ENCODE results near the gene VWA3B.

The VWA3B gene

DNA sequence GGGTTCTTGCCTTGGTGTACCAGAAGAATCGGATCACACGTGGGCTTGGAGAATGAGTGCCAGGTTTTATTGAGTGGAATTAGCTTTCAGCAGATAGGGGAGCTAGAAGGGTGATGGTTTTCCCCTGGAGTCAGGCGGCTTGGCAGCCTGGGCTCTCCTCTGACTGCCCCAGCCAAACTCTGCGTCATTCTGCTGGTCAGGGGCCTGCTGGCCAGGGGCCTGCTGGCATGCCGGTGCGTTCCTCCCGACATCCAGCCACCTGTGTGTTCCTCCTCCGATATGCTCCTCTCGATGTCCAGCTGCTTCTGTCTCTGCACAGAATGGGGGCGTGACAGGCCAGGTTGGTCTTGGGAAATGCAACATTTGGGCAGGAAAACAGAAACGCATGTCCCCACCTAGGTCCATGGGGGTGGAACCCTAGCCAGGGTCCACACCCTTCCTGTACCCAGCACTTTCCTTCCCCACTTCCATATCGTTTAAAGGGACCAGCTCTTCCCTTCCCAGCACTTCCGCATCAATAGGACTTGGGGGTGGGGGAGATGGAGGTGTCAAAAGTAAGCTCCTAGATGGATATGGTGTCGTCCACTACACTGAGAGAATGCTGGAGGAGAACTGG, 85.3 kb downstream of the VWA3B start:
- DNase-seq (ENCODE audit: low read depth) = no peak

GRCh38 chr2:98172951-98173350, 86.0 kb downstream of the VWA3B start:
- DNase-seq (ENCODE audit: low read depth) = no peak

DNA sequence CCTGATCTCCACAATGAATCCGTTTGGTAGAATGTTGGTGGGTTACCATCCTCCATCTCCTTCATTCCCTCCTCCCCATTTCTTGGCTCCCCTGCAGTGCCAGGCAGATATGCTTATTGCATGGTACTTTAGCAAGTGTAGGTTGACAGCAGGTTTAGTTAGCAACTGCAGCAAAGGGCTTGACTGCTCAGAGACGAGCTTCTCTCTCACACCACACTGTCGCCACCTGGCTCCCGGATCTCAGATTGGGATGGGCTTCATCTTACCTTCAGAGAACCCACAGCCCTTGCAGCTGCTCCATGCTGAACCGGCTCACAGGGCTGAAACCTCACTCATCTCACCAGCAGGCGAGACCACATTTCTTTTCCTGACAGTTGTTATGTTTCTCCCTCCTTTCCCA, 88.8 kb downstream of the VWA3B start:
- DNase-seq (ENCODE audit: low read depth) = no peak

GRCh38 chr2:98177286-98177685, 90.3 kb downstream of the VWA3B start:
- DNase-seq (ENCODE audit: low read depth) = no peak

GRCh38 chr2:98177986-98178385, 91.0 kb downstream of the VWA3B start:
- no peak for DNase-seq (ENCODE audit: low read depth)

DNA sequence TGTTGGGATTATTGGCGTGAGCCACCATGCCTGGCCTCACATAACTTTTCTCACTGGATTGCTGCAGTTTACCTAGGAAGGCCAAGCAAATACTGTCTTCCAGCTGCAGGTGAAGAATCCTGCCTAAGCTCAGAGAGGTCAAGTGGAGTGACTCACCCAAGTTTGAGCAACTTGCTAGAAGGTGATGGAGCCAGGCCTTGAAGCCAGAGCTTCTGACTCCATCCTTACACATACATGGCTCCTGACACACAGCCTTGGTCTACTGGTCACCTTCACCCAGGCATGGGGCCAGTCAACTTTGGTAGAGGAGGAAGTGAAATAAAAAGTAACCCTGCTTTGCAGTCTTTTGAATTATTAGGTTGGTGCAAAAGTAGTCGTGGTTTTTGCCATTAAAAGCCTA, 93.5 kb downstream of the VWA3B start:
- DNase-seq (ENCODE audit: low read depth) = no peak

- DNase-seq (ENCODE audit: low read depth) = no peak
Observed at GRCh38 chr2:98181346-98181745, 94.4 kb downstream of the VWA3B start.

GRCh38 chr2:98185801-98186200, 98.8 kb downstream of the VWA3B start:
- no peak for DNase-seq (ENCODE audit: low read depth)

- no peak for DNase-seq (ENCODE audit: low read depth)
Observed at GRCh38 chr2:98187194-98187593, 100.2 kb downstream of the VWA3B start.

- DNase-seq (ENCODE audit: low read depth) = no peak
Observed at GRCh38 chr2:98188351-98189046, 101.5 kb downstream of the VWA3B start.

GRCh38 chr2:98191883-98192282, 104.9 kb downstream of the VWA3B start:
- no peak for DNase-seq (ENCODE audit: low read depth)

DNA sequence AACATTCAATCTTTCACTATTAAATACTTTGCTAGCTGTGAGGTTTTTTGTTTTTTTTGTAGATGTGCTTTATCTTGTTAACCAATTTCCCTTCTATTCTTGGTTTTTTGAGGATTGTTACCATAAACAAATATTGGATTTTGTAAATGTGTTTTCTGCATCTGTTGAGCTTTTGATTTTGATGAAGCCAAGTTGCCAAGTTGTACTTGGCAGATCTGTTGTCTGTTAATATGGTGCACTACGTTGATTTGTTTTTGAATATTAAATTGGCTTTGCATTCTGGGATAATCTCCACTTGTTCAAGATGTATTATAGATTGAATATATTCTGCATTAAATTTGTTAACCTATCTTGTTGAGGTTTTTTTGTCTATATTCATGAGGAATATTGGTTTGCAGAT, 114.6 kb downstream of the VWA3B start:
- no peak for DNase-seq (ENCODE audit: low read depth)

DNA sequence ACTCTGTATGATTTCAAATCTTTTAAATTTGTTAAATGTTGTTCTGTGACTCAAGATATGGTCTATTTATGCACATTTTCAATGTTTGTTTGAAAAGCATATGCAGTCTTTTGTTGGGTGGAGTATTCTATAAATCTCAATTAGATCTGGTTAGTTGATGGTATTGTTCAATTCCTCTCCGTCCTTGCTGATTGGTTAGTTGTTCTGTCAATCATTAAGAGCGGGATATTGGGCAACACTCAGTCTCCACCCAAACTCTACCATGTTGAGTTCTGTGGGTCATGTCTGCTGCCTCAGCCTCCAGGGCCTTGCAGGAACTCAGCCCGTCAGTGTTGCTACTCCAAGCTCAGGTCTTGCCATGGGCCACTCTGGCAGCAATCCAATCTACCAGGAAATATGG, 118.9 kb downstream of the VWA3B start:
- DNase-seq (ENCODE audit: low read depth) = no peak

- no peak for DNase-seq (ENCODE audit: low read depth)
Observed at GRCh38 chr2:98212092-98213000, 125.4 kb downstream of the VWA3B start.

DNA sequence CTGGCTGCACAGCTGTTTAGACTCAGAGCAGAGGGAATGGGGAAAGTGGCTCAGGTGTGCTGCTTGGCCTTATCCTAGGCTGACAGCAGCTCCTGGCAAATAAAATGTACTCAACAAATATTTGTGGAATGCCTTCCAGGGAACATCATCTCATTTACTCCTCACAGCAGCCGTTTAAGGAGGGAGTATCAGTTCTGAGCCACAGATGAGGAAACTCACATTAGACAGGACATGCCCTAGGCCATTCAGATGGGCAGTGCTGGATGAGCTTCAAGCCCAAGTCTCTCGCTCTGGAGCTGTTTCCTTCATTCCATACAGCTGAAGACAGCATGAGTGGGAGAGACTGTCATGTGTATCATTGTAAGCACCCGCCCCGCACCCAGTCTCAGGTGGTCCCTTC, 129.6 kb downstream of the VWA3B start:
- DNase-seq (ENCODE audit: low read depth) = no peak

DNA sequence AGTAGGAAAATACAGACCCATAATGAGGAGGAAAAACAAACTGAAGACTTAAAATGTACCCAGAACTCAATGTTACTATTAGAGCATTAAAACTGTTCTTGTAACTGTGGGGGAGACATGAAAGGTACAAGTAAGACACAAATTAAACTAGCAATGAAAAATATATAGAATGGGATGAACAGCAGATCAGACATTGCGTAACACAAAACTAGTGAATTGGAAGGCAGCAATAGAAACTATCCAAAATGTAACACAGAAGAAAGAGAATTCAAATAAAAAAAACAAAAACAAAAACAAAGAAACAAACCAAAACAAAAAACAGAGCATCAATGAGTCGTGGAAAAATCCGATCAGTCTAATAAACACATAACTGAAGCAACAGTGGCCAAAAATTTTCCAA, 132.2 kb downstream of the VWA3B start:
- no peak for DNase-seq (ENCODE audit: low read depth)

GRCh38 chr2:98233941-98234340, 147.0 kb downstream of the VWA3B start:
- no peak for DNase-seq (ENCODE audit: low read depth)

DNA sequence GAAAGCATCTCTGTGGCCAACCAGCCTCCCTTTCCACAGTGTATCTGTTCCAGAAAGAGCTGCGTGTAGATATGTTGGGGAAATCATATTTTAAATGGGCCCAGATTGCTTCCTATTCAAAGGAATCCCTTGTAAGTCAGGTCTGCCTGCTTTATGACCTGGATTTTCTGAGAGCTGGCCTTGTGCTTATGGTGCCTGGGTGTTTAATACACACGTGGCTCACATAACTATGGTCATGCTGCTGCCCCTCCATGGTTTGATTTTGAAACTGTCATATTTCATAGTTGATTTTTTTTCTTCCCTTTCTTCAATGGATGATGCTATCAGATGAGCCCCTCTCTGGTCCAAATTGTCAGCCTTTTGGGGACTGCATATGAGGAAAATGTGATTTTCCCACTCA, 147.8 kb downstream of the VWA3B start:
- no peak for DNase-seq (ENCODE audit: low read depth)

DNA sequence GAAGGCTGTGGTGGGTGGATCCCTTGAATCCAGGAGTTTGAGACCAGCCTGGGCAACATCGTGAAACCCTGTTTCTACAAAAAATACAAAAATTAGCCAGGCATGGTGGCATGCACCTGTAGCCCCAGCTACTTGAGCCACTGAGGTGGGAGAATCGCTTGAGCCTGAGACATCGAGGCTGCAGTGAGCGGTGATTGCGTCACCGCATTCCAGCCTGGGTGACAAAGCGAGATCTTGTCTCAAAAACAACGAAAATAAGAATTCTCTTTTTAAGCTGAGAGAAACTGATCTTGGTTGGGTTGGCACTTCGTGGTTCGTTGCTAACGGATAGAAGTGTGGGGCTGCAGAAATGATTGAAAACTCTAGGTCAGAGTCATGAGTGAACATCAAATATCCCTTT, 150.0 kb downstream of the VWA3B start:
- no peak for DNase-seq (ENCODE audit: low read depth)

DNA sequence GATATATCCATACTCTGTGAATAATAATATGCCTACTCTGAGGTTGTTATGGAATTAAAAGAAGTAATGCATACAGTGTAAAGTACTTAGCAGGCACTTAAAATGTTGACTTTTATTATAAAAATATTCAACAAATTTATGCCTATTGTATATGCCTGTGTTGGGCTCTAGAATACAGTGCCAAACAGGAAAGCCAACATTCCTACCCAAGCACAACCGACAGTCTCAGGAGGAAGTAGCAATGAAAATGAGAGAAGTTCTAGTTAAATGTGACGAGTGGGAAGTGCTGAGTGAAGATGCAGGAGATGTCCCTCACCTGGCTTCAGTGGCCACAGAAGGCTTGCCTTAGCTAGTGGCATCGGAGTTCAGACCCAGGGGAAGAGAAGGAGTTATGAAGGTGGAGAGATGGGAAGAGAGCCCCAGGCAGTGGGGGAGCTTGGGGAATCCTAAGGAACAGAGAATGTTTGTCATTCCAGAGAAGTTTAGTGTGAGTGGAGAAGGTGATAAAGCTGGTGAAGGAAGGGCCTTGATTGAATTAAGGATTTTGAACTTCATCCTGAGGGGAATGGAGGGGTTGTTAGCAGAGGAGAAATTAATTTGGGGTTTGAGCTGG, 153.9 kb downstream of the VWA3B start:
- DNase-seq (ENCODE audit: low read depth) = no peak

GRCh38 chr2:98241592-98241991, 154.6 kb downstream of the VWA3B start:
- no peak for DNase-seq (ENCODE audit: low read depth)

- DNase-seq (ENCODE audit: low read depth) = no peak
Observed at GRCh38 chr2:98242003-98242402, 155.0 kb downstream of the VWA3B start.

GRCh38 chr2:98245491-98245890, 158.5 kb downstream of the VWA3B start:
- no peak for DNase-seq (ENCODE audit: low read depth)
